Activated effector memory CD4-positive, alpha-beta T cell treated with anti-CD3 and anti-CD28 coated beads, Interleukin-2, amount 50 U/mL, for 16 hours (primary cell): Measurements from ENCODE around the gene RTN4R.
"Not testable (repeated sequence)": the region's sequence is repeated elsewhere in the genome, so short reads cannot be mapped to it uniquely, and the experiment has no call there.

Source experiments
- DNase-seq: peaks from one replicate; pipeline ENCODE4 v3.0.0-alpha.2; 2020

RTN4R gene

DNA sequence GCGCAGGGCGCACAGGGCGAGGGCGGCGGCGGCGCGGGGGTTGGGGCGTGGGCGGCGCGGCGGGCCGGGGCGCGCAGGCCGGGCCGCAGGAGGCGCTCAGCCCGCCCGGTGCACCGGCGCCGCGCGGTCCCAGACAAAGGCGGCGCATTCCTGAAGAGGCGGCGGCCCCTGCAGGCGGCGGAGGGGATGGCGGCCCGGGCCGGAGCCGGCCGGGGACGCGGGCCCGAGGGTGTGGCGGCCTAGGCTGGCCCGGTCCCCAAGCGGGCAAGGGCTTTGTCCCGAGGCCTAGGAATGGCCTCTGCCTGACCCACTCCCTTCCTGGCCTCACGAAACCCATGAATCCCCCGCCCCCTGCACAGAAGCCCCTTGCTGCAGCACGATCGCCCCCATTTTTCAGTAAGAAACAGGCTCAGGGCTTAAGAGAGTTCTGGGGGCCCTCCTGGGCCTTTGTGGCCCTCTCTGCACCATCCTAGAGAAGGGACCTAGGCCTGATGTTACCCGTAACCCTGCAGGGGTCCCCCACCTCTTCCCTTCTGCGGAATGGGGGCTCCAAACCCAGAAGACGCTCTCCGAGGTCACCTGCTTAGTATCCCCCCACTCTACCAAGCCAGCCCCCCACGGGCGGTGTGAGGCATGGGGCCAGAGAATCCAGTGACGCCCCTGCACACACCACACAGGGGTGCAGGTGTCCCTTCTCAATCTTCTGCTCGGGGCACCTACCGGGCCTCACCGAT lies at the start of gene RTN4R:
TSS of gene RTN4R (minus strand) at position 40 of the 734 bp plus-strand sequence. CDS start 226 bp downstream, outside the sequence.
- DNase-seq = peak; percentile 81

DNA sequence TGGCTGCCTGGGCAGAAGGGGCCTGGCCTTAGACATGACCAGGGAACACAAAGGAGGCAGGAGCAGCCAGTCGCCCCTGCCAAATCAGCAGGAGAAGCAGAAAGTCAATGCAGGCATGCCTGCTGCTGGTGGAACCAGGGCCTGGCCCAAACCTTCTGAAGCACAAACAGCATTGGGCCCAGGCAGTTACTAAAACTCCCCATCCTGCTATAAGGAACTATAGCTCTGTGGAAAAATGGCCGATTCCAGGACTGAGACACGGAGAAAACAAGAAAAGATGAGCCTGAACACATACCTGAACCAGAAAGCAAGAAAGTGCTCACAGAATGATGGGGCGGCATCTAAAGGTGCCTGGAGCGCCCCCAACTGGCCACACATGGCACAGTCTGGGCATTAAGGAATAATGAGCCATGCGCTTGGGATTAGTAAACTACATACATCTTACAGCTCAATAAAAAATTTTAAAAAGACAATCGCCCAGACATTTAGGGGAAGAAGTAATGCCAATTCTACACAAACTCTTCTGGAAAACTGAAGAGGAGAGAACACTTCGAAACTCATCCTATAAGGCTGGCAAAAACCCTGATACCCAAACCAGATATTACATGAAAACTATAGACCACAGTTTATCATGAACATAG lies 49.4 kb upstream of the RTN4R start:
- peak; percentile 80 for DNase-seq

DNA sequence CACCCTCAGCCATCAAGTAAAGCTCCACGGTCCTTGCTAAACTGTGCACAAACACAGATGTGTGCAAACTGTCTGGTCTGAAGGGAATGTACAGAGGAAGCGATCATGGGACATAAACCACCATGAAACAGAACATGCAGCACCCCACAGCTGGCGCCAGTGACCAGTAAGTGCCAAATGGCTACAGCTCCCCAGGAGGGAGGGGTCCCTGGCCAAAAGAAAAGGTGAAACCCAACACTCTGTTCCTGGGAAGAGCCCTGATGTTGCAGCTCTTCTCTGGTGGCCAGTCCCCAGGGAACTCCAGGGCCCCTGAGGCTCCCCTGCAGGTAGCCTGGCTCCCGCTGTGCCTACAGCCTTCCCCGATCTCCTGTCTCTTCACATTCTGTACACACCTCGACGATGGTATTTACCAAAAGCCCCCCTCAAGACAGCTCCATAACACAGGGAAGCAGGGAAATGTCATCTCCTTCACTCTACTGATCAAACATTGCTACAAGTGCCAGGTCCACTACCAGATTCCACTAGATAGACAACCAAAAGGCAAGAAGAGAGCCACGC lies 48.8 kb upstream of the RTN4R start:
- DNase-seq = no peak

DNA sequence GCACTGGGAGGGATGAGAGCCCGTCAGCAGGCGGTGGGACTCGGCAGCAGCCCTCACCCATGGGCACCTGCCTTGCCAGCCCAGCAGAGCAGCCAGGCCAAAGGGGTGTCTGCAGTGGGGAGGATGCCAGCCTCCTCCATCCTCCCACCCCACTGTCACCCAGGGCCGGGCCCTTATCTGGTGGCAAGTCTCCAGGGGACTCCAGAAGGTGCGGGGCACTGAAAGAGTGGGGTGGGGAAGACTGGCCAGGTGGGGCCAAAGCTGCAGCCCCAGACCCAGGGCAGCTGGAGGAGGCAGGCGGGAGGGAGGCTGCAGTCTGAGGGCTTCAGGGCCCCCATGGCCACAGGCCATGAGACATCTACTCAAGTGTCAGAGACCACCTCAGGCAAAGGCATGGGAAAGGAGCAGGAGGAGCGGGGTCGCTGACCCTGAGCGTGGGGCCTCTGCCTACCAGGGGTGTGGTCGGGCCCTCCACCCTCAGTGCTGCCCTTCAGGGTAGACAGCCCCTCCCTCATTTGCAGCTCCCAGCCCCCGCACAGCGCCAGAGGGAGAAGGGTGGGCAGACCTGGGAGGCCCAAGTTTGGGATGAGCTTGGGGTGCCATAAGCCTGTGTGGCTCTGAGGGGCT lies 48.2 kb upstream of the RTN4R start:
- peak; percentile 58 for DNase-seq

DNA sequence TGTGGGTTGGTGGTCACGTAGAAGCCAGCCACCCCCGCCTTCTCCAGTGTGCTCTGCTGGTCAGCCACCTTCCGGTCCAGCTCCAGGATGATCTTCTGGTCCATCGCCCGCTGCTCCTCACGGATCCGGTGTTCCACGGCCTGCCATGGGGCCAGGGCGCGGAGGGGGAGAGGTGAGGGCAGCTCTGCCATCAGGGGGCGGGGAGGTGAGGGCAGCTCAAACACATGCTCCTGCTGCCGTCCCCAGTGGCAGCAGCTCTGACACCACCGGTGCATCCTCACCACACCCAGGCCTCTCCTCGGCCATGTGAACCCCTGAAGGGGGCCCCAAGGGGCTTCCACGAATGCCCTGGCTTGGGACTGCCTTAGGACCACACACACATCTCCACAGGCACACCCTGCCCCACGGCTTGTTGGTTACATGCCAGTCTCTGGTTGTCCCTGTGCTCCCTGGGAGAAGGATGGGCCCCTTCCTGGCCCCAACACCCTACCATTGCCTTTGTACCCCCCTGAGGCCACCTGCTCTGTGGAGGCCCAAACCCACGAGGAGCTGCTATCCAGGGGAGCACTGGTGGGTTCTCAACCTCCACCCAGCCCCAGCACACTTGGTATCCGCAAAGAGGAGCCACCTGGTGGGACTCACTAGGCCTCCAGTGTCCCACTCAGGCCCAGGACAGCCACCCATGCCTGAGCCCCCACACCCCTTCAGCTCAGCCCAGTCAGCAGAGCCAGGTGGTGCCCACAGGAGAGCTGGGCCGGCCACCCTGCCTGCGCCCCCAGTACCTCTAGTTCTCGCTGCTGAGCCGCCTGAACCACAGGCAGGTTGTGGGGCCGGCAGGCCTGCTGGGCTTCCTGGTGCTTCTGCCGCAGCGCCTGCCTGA lies 47.5 kb upstream of the RTN4R start:
- peak; percentile 61 for DNase-seq

DNA sequence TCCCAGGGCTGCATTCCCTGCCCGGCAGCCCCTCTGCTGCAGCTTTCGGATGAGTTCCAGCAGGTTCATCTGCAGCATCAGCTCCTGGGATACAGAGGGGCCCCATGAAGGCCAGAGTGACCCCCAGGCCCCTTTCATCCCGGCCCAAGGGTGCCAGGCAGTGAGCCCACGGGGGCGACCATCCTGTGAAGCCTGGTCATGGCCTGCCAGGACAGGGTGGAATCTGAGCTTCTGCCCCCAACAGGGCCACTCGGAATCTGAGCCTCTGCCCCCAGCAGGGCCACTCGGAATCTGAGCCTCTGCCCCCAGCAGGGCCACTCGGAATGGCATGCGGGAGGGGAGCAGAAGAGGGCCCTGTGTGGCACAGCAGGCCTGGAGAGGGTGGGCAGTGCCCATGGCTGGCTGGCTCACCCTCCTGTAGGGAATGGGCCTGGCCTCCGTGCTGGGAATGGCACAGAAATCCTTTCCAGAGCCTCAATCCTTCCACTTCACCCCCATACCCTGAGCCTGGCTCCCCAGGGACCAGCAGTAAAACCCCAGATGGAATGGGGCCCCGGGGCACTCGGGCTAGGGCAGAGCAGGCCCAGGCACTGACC lies 46.7 kb upstream of the RTN4R start:
- not testable (repeated sequence) for DNase-seq

DNA sequence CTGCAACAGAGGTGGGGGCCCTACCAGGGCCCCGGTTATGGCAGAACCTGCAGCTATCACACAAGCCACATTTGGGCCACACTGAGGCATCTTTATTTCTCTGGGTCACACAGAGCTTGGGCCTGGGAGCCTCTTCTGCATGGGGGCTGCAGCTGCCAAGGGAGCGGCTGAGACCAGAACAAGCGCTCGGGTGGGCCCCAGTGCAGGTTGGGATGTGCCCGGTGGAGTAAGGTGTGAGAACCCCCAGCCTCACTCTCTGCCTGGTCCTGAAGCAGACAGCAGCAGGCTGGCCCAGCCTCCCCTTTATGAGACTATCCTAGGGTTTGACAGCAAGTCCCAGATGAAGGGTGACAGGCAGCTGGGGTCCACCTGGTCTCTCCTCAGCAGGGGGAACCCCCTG lies 46.1 kb upstream of the RTN4R start:
- DNase-seq = not testable (repeated sequence)

DNA sequence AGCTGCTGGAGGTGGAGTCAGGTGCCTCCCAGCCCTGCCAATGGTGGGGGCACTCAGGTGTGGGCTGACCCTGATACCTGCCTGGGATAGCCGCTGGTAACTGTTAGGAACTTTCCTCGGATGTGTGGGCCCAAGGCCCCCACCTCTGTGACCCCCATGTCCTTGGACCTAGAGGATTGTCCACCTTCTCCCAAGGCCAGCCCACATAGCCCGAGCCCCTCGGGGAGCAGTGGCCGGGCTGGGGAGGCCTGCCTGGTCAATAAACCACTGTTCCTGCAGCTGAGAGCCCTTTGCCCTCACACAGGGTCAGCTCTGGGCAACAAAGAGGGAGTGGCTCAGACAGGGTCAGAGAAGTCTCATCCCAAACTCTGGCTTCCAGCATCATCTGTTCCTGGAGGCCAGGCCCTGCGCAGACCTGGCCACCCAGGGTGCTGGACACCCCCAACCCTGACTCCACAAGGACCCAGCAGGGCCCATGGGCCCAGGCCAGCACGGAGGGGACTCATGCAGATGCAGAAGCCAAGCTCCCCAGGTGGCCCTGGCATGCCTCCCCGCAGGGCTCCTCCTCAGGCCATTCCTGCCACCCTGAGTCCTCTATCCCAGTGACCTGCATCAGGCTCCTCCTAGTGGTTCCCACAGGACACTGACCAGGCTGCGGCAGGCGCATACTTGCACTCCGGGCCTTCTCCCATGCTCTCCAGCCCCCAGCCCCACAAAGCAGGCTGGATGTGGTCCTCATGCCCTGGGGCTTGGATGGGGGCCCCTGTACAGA lies 45.4 kb upstream of the RTN4R start:
- DNase-seq = peak; percentile 39

DNA sequence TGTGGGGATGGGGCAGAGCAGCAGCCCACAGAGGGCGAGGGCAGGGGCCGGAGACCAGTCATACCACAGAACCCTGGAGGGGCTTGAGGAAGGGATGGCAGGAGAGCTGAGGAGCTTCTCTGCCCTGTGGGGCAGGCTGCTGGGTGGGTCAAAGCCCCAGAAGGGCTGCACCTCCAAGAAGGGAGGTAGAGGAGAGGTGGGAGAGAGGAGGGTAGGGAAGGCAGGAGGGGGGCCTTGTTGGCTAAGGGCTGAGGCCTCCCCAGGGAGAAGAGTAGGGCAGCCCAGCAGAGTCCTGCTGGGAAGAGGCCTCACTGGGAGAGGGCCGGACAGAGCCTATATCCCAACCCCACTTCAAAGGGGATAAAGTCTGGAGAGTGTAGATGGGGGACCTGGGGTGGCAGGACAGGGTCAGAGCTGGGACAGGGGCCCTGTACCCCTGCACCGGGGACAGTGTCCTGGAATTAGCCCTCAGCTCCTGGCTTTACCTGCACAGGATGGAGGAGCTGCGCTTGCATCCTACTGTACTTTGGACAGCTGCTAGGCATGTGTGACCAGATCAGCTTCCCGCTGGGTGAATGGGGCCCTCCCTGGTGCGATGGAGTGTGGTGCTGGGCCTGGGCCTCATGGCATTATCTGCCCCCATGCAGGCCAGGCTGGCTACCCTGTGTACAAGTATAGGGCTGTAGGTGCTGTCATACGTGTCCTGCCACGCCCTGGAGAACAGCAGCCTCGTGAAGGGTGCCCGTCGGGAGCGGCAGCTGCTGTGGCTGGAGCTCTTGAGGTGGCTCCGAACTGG lies 44.5 kb upstream of the RTN4R start:
- peak; percentile 57 for DNase-seq

DNA sequence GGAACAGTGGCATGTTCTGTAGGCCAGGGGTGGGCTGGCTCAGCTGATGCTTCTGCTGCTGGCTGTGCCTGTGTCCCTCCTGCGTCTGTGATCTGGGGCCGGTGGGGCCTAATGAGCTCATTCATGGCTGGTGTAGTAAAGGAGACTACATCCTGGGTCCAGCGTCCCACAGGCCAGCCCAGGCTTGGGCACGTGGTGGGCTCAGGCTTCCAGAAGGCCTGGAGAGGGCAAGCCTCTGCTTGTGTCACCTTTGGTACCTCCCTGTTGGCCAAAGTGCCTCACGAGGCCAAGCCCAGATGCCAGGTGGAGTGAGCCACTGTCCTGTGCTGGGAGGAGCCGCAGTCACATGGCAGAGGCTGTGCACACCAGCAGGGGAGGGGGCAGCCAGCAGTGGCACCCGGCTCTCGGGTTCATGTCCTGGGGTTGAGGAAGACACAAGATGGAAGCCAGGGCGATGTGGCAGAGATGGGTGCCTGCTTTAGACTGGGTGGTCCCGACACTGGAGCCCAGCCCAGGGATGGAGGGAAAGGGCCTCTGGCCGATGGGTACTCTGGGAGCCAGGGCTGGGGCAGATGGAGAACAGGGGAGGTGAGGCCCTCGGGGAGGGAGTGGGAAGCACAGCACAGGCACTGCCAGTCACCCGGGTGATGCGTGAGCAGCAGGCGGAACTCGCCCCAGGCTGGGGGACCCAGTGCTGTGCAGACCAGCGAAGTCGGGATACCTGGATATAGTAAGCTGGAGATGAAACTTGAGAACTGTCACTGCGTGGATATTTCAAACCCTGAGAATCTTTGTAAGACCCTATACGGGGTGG lies 43.3 kb upstream of the RTN4R start:
- peak; percentile 58 for DNase-seq

DNA sequence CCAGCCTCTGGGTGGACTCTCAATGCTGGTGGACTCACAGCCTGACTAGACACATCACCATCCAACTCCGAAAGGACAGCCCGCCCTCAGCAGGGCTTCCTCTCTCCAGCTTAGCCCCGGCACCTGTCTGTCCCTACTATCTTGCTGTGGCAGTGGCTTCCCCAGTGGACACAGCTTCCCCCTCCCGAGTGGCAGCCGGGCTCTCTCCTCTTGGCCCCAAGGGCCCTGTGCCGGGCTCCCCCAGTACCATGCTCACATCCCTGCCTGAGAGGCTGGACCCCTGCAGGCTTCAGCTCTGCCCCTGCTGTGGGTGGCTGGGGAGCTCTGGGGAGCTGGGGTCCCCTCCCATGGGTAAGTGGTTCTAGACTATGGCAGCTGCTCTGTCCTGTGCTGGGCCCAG lies 42.7 kb upstream of the RTN4R start:
- peak; percentile 50 for DNase-seq

DNA sequence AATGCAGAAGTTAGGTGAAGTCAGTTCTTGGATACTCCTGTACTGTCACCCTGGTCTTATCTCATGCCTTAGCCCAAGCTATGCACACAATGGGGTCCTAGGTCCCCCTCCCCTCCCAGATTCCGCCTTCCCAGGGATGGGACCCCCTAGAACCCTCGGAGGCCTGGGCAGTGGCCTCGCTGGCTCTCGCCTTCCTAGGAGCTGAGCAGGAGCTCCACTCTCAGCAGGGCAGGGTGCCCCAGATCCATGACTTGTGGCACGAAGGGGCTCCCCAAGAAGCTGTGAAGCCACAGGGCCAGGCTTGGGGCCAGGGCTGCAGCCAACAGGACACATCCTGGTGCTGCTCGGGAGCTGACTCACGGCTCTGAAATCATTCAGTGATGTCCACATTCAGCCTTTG lies 42.1 kb upstream of the RTN4R start:
- peak; percentile 17 for DNase-seq

DNA sequence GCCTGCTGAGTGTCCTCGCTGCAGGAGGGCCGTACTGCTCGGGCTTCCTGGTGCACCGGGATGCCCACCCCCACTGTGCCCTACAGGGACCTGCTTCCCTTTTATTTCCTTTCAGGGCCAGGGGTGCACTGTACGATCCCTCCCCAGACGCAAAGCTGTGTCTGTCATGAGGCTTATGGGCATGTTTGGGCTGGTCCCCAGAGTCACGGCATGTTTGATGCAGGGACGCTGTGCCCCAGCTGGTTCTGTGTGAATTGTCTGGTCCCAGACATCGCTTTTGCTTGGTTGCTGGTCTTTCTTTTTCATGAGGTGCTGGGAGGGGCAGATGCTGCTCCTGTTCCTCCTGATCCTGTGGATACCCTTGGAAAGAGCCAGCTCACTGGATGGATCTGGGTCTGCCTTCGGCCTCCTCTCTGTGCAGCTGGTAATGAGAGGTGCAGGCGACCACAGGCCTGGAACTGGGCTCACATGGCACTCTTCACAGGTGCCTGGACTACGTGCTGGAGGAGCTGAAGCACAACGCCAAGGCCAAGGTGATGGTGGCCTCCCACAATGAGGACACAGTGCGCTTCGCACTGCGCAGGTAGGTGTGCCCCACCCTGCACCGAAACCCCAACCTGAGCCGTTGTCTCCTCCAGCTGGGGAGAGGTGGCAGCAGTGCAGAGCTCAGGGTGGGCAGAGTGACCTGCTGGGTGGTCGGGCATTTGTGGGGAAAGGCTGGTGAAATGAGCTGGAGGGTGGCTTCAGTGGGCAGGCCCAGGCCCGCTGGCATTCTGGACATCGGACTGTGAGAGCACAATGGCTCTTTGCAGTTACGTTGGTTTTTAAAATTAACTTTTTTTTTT lies 40.9 kb upstream of the RTN4R start:
- peak; percentile 43 for DNase-seq

DNA sequence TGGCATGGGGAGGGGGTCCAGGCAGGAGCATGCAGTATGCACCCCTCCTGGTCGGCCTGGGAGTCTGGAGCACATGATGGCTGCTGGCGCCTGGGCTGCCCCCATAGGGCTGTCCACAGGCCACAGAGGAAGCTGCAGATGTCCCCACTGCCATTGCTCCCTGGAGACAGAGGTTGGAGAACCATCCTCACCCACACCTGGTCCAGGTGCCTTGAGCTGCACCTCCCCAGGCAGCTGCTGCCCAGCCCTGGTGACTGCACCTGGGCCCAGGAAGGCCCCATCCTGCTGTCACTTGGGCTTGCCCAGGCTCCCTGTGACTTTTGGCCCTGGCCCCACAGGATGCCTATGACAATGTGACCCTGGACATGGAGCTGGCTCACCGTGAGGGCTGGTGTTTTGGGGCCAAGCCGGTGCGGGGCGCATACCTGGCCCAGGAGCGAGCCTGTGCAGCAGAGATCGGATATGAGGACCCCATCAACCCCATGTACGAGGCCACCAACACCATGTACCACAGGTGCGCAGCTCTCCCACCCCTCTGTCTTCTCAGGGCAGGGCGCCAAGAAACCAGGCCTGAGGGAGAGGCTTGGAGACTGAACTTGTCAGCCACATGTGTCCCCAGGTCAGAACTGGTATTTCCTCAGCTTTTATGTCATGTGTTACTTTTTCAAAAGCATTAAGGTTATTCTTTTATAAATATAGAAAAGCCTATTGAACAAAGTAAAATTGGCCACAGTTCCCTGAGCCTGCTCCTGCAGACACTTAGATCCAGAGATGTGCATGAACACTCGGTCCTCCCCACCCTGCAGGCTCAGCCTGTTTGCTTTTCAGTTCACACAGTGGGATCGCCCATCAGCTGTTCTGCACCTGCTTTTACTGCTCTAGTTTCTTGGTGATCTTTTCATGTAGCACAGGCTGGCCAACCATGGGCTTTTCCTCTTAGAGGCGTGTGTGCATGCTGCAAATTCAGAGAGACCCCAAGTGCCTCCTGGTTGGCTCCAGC lies 39.6 kb upstream of the RTN4R start:
- peak; percentile 56 for DNase-seq

DNA sequence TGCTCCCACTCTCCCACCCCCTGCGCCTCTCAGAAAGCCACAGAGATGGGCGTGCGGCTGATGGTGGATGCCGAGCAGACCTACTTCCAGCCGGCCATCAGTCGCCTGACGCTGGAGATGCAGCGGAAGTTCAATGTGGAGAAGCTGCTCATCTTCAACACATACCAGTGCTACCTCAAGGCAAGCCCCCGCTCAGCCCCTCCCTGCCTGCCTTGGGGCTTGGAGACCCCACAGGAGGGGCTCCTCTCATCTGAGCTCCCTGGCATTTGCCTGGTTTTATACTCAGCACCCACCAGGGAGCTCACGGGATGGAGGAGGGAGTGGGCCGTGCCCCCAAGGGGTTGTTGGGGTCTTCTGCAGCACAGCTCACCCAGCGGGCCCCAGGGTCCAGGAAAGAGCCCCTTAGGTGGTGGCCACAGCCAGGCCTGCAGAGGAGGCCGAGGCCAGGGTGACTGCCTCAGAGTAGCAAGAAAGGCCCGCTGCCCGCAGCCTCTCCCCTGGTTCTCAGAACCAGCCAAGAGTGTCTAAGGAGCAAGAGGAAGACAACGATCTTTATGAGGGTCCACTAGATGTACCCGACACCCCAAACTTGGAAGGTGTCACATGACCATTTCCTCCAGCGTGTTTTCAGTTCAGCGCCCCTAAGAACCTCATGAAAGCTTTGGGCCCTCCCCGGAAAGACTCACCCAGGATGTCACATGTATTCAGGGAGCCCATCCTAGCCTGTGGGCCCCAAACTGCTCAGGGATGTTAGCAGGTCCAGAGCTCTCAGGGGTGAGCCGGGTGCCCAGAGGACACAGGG lies 38.7 kb upstream of the RTN4R start:
- not testable (repeated sequence) for DNase-seq

DNA sequence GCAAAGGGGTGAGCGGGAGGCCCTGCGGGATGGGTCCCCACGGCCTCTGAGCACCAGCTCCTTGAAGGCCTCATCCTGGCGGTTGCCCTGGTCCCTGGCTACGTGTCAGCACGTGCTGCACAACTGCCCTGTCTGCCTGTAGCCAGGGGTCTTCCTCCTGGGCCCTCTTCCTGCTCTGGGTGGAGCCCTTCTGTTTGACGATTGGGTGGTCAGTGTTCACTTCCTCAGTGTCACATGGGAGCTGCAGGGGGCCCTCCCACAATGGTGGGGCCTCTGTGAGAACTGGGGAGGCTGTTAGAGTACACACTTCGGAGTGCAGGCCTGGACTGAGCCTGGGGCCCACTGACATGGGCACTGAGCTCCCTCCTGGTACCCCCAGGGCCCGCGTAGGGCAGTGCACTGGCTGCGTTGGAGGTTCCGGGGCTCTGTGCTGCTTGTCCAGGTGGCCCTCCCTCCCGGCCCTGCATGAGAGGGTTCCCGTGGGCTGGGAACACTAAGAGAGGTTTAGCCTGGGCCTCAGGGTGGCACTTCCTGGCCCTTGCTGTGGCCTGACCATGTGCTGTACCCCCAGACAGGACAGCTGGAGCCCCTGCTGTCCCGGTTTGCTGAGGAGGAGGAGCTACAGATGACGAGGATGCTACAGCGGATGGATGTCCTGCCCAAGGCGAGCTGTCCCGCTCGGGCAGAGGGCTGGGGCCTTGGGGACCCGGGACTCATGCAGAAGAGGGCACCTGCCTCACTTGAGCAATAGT lies 38.0 kb upstream of the RTN4R start:
- DNase-seq = no peak
